Heart left ventricle (tissue), 16 donors: ENCODE data around the gene PDGFC. TPM values are rescaled to one million over a fixed set of nuclear protein-coding genes. Genes with fewer than 3 reads are reported as not detected.
A peak's percentile ranks its signal among the peaks of the same experiment; 100 is the strongest.

Source experiments
- ATAC-seq, 4 donors: fragments of 200-7000 bp; cut with Tn5 transposase; one replicate each; pipeline ENCODE4 v1.9.1; 2020 to 2022; ENCODE audit warnings: moderate library complexity in 4 of 4, mild to moderate bottlenecking in 3 of 4, moderate number of reproducible peaks in 1 of 4
- DNase-seq, 5 donors: peaks; one replicate each; pipeline ENCODE4 v3.0.0-alpha.2; 2020
- H3K27ac ChIP-seq, 12 donors: fragments of 200-600 bp; sonication (generic) in 4 of 12; one replicate each; pipeline versions ENCODE4 v1.5.0 to v1.8.0; 2016 to 2022; ENCODE audit warnings: mild to moderate bottlenecking in 2 of 12
- H3K27me3 ChIP-seq, 9 donors: fragments of 200-600 bp; sonication (generic) in 2 of 9; one replicate each; pipeline versions ENCODE4 v1.5.1 to v1.8.0; 2016 to 2022; ENCODE audit warnings: mild to moderate bottlenecking in 3 of 9
- H3K36me3 ChIP-seq, 9 donors: fragments of 200-600 bp; sonication (generic) in 2 of 9; one replicate each; pipeline versions ENCODE4 v1.5.0 to v1.8.0; 2018 to 2022; ENCODE audit warnings: mild to moderate bottlenecking in 2 of 9
- H3K4me1 ChIP-seq, 12 donors: fragments of 200-600 bp; sonication (generic) in 4 of 12; one replicate each; pipeline versions ENCODE4 v1.5.0 to v1.8.0; 2016 to 2022; ENCODE audit warnings: mild to moderate bottlenecking in 3 of 12
- H3K4me3 ChIP-seq, 12 donors: fragments of 200-600 bp; sonication (generic) in 4 of 12; one replicate each; pipeline versions ENCODE4 v1.5.0 to v1.8.0; 2017 to 2022; ENCODE audit warnings: mild to moderate bottlenecking in 9 of 12, moderate library complexity in 4 of 12
- H3K9me3 ChIP-seq, 12 donors: fragments of 200-600 bp; sonication (generic) in 4 of 12; one replicate each; pipeline versions ENCODE4 v1.5.0 to v1.8.0; 2016 to 2022; ENCODE audit warnings: mild to moderate bottlenecking in 1 of 12
- POLR2A ChIP-seq, 2 donors: fragments of 450-650 bp; IDR thresholded peaks; one replicate each; pipeline ENCODE4 v1.6.1; 2017; ENCODE audit warnings: antibody characterized with exemption in 2 of 2, mild to moderate bottlenecking in 2 of 2, moderate library complexity in 2 of 2
- WGBS, 4 donors: extraction: QIAGEN DNeasy Blood & Tissue Kit in 2 of 4; methylation state at CpG; one replicate each; pipeline versions ENCODE4 v1.1.5 to v1.1.7; 2013 to 2018; 5-methylcytosine and 5-hydroxymethylcytosine counted together
- intact Hi-C, 10 donors: fragments of 100-400 bp; cut with DNase I; formaldehyde crosslinking; loops; one replicate each; pipeline versions ENCODE4 v1.11.1 to v1.14.2; 2022
- polyA plus RNA-seq, 2 donors: library from polyadenylated mRNA; stranded (reverse); fragments of 200-250 nt; gene quantifications; one replicate each; pipeline ENCODE4 v1.2.3, GENCODE V29; 2013
- total RNA-seq, 9 donors: library from RNA; depleted of rRNA in 2 of 9; stranded (reverse); fragments of >200 nt in 2 of 9; fragmentation: NEBNext Ultra II Directional in 3 of 9; extraction: Animal tissue kit (Norgen Biotek cat#: 25700) in 3 of 9; gene quantifications; one replicate each; pipeline versions ENCODE4 v1.1.0 to v1.2.4, GENCODE V29; 2016 to 2023
- TF ChIP-seq, protein P1 (sequence below), 12 donors: fragments of 200-600 bp; sonication (generic) in 4 of 12; IDR thresholded peaks; one replicate each; pipeline versions ENCODE4 v1.5.0 to v1.8.0; 2018 to 2022; ENCODE audit warnings: antibody characterized with exemption in 12 of 12, mild to moderate bottlenecking in 5 of 12
- donor health status: ischemic (EF 13 %, LVEDD 7.1; RV severe dilation, severe dysfunction).
- donor health status: healthy with polysubstance abuse.
- donor health status: DM: no; HTN: yes; CAD: no.
- donor health status: DM: no; HTN: no; CAD: no.
- donor health status: ischemic (EF 25% LVEDD 6.9; RV normal size, moderate dysfunction).
- donor health status: ischemic (EF 25% LVEDD 5.7; RV mildly dilated, moderate dysfunction).
- donor health status: healthy.
- donor health status: DM: yes; HTN: yes; CAD: no.
- donor health status: ischemic (EF 35%, LVEDD 5.7; RV mildly dilated, moderate dysfunction).
- donor health status: nonischemic (EF 11% LVEDD 7.7; RV severe dilation, severe dysfunction).
- donor health status: DM: yes; HTN: yes; CAD: no.
- donor health status: PGD.
- donor health status: ischemic (EF 29% LVEDD 5.4; RV normal size, mild dysfunction).
- donor health status: nonischemic (EF 23%, LVEDD 6.1; RV moderate dilation, normal function).

PDGFC gene
- total and polyA plus RNA-seq, 11 donors: 2.5 to 29.6 (median 12.2) TPM

DNA sequence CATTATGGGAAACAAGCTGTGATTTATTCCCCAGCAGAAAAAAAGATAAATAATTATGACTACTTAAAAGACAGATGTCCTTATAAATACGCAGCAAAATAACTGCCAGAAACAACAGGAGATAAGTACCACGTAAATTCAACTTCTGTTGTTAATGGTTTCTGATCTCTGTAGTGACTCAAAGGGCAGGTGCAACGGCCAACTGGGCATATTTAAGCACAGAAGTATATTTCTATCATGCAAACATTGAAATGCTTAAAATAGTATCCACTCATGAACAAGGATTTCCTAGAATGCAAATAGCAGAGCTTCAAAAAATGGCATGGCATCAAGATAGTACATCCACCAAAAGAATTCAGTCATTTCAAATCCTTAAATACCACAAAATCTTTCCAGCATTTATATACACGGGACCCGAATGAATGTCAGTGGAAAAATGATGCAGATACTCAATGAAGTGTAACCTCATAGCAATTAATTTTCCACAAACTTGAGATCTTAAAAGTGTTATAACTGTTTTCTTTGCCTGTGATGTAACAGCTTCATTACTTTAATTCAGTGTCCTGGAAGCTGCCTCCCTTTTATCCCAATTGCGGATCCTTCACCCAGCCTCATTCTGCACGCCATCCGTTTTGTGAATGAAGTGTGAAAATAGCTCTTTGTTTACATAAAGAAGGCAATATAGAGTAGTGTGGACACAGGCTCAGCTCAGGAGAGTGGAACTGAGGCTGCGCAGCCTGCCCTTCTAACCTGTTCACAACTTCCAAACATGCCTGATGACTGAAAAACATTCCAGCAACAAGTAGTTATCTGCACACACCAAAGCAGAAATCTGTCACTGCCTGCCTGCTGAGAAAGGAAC is 10.2 kb downstream of the PDGFC start:
- 57 to 63% (median 62%) methylated on average over 9 of the region's 9 CpGs for WGBS, 4 donors
- DNase-seq (no peak), ATAC-seq (peak in 2 of 4 donors; percentile 27 to 74)
- Histone ChIP-seq H3K9me3 (no peaks in the 10 kb centered on the region), H3K4me3 (no peak overlapping the region), H3K27ac (no peak overlapping the region), H3K27me3 (no peaks in the 10 kb centered on the region), H3K36me3 (no peaks in the 10 kb centered on the region), H3K4me1 (peaks cover 0 to 44% (median 15%) of the 10 kb centered on the region in 12 donors)
- TF ChIP-seq, protein P1, sequence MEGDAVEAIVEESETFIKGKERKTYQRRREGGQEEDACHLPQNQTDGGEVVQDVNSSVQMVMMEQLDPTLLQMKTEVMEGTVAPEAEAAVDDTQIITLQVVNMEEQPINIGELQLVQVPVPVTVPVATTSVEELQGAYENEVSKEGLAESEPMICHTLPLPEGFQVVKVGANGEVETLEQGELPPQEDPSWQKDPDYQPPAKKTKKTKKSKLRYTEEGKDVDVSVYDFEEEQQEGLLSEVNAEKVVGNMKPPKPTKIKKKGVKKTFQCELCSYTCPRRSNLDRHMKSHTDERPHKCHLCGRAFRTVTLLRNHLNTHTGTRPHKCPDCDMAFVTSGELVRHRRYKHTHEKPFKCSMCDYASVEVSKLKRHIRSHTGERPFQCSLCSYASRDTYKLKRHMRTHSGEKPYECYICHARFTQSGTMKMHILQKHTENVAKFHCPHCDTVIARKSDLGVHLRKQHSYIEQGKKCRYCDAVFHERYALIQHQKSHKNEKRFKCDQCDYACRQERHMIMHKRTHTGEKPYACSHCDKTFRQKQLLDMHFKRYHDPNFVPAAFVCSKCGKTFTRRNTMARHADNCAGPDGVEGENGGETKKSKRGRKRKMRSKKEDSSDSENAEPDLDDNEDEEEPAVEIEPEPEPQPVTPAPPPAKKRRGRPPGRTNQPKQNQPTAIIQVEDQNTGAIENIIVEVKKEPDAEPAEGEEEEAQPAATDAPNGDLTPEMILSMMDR (IDR thresholded peaks at IDR 0.05): no peak
- TF ChIP-seq POLR2A (IDR thresholded peaks at IDR 0.05): no peak
- intact Hi-C loops: loop anchor here in 2 of 10 donors (10.0 kb wide), 2 partner anchors 187 to 487 kb away; no protein-coding TSS in a partner anchor

DNA sequence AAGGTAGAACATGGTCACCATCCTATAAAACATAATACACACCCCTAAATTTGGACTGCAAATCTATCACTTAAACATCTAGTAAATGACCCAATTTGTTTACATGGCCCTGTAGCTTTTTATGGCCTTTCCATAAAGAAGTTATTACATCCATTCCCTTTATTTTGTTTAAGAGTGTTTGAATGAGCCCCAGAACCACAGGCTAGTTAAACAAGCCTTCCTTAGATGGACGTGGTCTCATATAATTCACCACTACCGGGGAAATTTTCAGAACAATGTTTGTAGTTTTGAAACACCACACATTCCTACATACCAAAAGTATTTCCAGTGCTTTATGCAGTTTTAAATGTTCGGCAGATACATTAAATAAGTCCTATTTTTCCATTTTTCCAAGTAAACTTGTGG is 12.3 kb downstream of the PDGFC start:
- WGBS, 4 donors: 88 to 93% (median 89%) methylated on average over 3 of the region's 3 CpGs
- Histone ChIP-seq H3K4me3 (no peak overlapping the region), H3K36me3 (no peaks in the 10 kb centered on the region), H3K4me1 (peaks cover 0 to 44% (median 15%) of the 10 kb centered on the region in 12 donors), H3K9me3 (no peaks in the 10 kb centered on the region), H3K27me3 (no peaks in the 10 kb centered on the region), H3K27ac (no peak overlapping the region)
- DNase-seq: no peak
- no peak for ATAC-seq
- intact Hi-C loops: no loop called here
- no peak for TF ChIP-seq POLR2A (IDR thresholded peaks at IDR 0.05)

DNA sequence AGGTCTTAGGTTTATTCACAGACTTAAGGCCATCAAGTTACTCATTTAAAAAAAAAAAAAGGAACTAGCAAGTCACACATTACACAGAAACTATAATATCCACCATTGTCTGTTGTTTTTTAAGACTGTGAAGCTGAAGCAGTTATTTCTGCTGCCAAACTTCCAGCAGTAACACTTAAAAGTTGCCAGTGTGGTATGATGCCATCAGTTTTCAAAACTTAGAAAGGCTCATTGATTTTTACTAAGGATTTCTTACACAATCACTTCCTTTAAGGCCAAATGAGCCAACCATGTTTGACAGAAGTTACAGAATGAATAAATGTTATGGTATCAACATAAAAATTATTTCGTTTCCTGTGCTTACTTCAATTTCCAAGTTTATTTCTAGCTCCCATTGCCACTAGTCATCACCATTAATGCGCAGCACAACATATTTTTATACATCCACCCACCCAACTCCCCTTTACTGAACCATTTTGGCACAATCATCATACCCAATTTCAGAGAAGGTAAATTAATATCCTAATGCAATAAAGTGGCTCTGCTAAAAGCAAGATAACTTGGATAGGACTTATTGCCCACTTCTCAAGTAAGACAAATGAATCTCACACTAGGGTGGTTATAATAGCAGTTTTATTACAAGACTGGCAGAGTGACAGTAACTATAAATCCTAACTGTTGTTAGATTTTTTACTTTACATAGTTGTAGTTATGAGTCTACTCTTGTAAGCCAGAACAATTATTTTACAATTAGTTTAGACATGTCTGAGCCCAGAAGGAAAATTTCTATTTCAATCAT is 13.1 kb downstream of the PDGFC start:
- DNase-seq (no peak), ATAC-seq (no peak)
- no peak overlapping the region for H3K4me3 ChIP-seq
- WGBS, 4 donors: 82 to 84% (median 84%) methylated on average over 2 of the region's 2 CpGs
- no peaks in the 10 kb centered on the region for H3K36me3 ChIP-seq
- H3K27ac ChIP-seq: peak overlapping the region in 2 of 12 donors; percentile 19 to 63
- no peaks in the 10 kb centered on the region for H3K9me3 ChIP-seq
- no peaks in the 10 kb centered on the region for H3K27me3 ChIP-seq
- peaks cover 0 to 49% (median 15%) of the 10 kb centered on the region in 12 donors for H3K4me1 ChIP-seq
- intact Hi-C loops: no loop called here
- no peak for TF ChIP-seq POLR2A (IDR thresholded peaks at IDR 0.05)
- TF ChIP-seq, protein P1 (IDR thresholded peaks at IDR 0.05): no peak

DNA sequence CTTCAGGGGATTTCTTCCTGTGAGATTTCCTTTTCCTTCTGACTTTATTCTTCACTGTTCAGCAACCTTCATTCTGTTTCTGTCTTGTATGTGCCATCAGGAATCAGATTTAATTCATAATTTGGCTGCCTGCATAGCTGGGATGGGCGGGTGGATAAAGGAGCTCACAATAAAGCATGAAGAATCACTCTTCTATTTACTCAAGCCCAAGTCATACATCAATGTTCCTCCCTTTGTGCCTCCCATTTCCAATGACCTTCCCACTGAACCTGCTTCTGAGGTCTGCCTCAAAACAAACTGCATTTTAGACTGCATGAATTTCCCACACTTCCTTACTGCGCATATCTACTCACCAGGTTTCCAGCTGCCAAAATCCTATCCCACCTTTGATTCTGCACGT is 14.0 kb downstream of the PDGFC start:
- Histone ChIP-seq H3K4me1 (peaks cover 0 to 56% (median 13%) of the 10 kb centered on the region in 12 donors), H3K36me3 (no peaks in the 10 kb centered on the region), H3K9me3 (no peaks in the 10 kb centered on the region), H3K27me3 (no peaks in the 10 kb centered on the region), H3K27ac (peak overlapping the region in 1 of 12 donors; percentile 63), H3K4me3 (no peak overlapping the region)
- ATAC-seq (no peak), DNase-seq (no peak)
- intact Hi-C loops: no loop called here
- no peak for TF ChIP-seq POLR2A (IDR thresholded peaks at IDR 0.05)
- TF ChIP-seq, protein P1 (IDR thresholded peaks at IDR 0.05): no peak
- WGBS, 4 donors: 75 to 84% (median 80%) methylated on average over 3 of the region's 3 CpGs
